Activated CD8-positive, alpha-beta memory T cell treated with anti-CD3 and anti-CD28 coated beads for 36 hours (primary cell): ENCODE data around the gene TMEM88. TPM values are rescaled to one million over a fixed set of nuclear protein-coding genes. Genes with fewer than 3 reads are reported as not detected.
"Not testable (repeated sequence)": the region's sequence is repeated elsewhere in the genome, so short reads cannot be mapped to it uniquely, and the experiment has no call there.

Experiments
- CTCF ChIA-PET: fragments of 350-600 bp; sonication (Branson Sonifier 250); formaldehyde crosslinking; loops from one replicate; lab custom pipeline; 2021; ENCODE audit warnings: antibody characterized with exemption; lab: Charles Lee
- POLR2A ChIA-PET: fragments of 350-600 bp; sonication (Branson Sonifier 250); formaldehyde crosslinking; loops from one replicate; lab custom pipeline; 2021; ENCODE audit warnings: antibody characterized with exemption; lab: Charles Lee
- total RNA-seq, 2 experiments: library from RNA; stranded (reverse); gene quantifications; one replicate each; pipeline ENCODE4 v1.2.3, GENCODE V29; 2021

Gene TMEM88
- total RNA-seq, 2 experiments from 2014 or later = 4.6 to 5.9 TPM

DNA sequence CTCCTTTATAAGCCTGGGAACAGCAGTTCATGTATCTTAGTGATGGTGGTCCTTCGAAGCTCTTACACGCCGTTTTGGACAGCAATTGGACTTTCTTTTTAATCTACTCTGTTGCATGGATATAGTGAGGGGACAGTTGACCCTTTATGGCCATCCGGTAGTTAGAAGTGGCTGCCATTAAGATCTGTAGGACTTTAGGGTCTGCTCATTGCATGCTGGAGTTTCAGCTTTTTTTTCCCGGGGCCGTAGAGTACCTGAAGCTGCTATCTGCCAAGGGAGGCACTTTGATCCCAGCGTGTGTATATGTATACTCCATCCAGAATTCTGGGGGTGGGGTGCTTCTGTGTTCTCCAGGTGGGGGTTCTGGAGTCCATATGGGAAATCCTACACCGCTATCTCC is 4.2 kb downstream of the TMEM88 start:
- ChIA-PET POLR2A (interaction anchor here (0.5 to 0.7 kb wide), 2 partner anchors 17 to 178 kb away, joined by 3 to 4 read pairs; no protein-coding TSS in a partner anchor), CTCF (interaction anchor here (1.0 to 1.5 kb wide), 4 partner anchors 36 to 198 kb away, joined by 3 to 6 read pairs (median 4); no protein-coding TSS in a partner anchor)

DNA sequence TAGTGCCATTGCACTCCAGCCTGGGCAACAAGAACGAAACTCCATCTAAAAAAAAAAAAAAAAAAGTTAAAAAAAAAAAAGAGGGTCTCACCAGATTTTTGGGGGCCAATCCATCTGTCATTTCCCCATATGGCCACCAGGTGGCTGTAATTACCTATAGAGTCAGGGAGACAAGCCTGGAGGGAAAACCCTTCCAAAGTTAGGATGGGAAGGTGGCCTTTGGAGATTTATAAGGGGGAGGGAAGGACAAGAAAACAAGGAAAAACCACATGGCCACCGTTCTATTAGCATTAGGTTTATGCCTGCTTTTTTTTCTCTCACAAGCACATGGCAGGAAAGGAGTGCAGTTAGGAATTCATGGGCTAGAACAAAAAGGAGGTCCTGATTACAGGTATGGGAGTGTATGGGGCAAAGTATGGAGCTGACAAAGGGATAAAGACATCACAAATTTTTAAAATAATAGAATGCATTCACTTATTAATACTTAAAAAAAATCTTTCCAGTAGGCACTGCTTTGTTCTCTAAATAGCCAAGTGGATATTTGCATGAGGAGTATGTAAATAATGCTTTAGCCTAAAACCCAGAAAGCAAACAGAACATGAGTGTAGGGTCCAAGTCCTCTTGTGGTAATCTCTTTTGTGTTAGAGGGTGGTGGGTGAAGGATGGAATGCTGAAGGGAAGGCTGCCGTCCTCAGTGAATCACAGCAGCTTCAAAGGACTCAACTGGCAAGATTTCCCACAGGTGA is 8.0 kb downstream of the TMEM88 start:
- POLR2A ChIA-PET = no interaction called here
- CTCF ChIA-PET = interaction anchor here (0.6 to 3.2 kb wide), 15 partner anchors 15 to 195 kb away, joined by 3 to 22 read pairs (median 4); partner anchors contain the start of genes CNTROB, KDM6B and TRAPPC1

DNA sequence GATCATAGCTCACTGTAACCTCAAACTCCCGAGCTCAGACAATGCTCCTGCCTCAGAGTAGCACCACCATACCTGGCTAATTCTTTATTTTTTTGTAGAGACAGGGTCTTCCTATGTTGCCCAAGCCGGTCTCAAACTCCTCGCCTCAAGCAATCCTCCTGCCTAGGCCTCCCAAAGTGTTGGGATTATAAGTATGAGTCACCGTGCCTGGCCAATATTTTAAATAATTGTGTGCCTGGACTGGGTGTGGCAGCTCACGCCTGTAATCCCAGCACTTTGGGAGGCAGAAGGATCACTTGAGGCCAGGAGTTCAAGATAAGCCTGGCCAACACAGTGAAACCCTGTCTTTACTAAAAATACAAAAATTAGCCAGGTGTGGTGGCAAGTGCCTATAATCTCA is 9.5 kb downstream of the TMEM88 start:
- POLR2A ChIA-PET = not testable (repeated sequence)
- CTCF ChIA-PET = interaction anchor here (0.9 to 3.5 kb wide), 7 partner anchors 21 to 255 kb away, joined by 3 to 22 read pairs (median 4); no protein-coding TSS in a partner anchor

- ChIA-PET CTCF (interaction anchor here (0.5 to 3.5 kb wide), 6 partner anchors 31 to 349 kb away, joined by 3 to 10 read pairs (median 4); partner anchors contain the start of genes KDM6B and RNF227), POLR2A (interaction anchor here (0.7 kb wide), 1 partner anchor 124 kb away, joined by 4 read pairs; no protein-coding TSS in a partner anchor)
Measured at GRCh38 chr17:7864995-7865650, 10.3 kb downstream of the TMEM88 start.

- CTCF ChIA-PET = interaction anchor here (0.6 to 2.3 kb wide), 3 partner anchors 15 to 121 kb away, joined by 3 to 8 read pairs (median 7); no protein-coding TSS in a partner anchor
- POLR2A ChIA-PET = no interaction called here
Measured at GRCh38 chr17:7867881-7868329, 13.0 kb downstream of the TMEM88 start.

DNA sequence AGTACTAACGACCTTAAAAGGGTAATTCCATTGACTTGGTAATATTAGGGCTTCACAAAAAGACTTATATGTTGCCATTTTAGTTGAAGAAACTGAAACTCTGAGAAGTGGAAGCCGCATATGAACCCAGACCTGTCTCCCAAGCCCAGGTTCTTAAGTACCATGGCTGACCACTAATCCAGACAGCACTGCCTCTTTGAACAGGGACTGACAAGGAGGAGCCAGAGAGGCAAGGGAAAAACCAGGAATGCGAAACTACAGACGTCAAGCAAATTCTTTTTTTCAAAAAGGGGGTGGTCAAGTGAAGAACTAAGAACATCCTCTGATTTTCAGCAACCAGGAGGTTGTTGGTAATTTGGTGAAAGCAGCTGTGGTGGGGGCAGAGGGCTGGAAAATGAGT is 18.2 kb downstream of the TMEM88 start:
- ChIA-PET CTCF (no interaction called here), POLR2A (no interaction called here)

DNA sequence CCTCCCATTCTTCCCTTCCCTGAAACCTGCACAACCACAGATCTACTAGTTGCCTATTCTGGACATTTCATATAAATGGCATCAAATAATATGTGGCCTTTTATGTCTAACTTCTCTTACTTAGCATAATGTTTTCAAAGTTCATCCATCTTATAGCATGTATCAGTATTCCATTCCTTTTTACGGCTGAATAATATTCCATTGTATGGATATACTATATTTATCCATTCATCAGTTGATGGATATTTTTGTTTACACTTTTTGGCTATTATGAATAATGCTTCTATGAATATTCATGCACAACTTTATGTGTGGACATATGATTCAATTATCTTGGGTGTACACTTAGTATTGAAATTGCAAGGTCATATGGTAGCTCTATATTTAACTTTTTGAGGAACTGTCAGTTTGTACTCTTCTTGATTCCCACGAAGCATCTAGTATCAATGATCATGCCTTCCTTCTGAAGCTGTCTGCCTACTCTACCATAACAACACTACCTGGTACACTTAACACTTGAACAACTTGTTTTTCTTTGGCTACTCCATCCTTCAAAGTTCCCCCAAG is 21.0 kb downstream of the TMEM88 start:
- ChIA-PET CTCF (interaction anchor here (1.5 kb wide), 1 partner anchor 19 kb away, joined by 3 read pairs; the partner anchor contains the start of gene NAA38), POLR2A (no interaction called here)

GRCh38 chr17:7878234-7878633 is 23.4 kb downstream of the TMEM88 start:
- POLR2A ChIA-PET = no interaction called here
- CTCF ChIA-PET = interaction anchor here (1.4 kb wide), 1 partner anchor 16 kb away, joined by 8 read pairs; no protein-coding TSS in a partner anchor

GRCh38 chr17:7880076-7880868 is 25.4 kb downstream of the TMEM88 start:
- POLR2A ChIA-PET = no interaction called here
- CTCF ChIA-PET = interaction anchor here (0.5 kb wide), 1 partner anchor 57 kb away, joined by 3 read pairs; no protein-coding TSS in a partner anchor

- CTCF ChIA-PET = no interaction called here
- POLR2A ChIA-PET = no interaction called here
Measured at GRCh38 chr17:7881276-7882054, 26.6 kb downstream of the TMEM88 start.

DNA sequence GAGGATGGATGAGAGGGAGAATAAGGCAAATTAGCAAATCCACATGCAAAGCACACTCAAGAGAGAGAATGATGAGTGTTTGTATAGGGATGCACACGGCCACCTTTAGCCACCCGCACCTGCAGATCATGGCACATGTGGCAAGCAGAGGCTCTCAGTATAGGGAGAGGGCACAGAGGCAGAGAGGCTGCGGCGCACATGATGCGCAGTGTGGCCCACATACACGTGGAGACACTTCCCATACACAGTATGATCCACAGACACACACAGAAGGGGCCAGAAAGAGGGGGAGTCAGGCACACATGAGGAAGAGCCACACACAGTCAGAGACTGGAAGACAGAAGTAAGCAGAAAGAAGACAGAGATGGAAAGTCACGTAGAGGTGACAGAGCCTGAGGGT is 27.2 kb downstream of the TMEM88 start:
- ChIA-PET CTCF (no interaction called here), POLR2A (no interaction called here)

DNA sequence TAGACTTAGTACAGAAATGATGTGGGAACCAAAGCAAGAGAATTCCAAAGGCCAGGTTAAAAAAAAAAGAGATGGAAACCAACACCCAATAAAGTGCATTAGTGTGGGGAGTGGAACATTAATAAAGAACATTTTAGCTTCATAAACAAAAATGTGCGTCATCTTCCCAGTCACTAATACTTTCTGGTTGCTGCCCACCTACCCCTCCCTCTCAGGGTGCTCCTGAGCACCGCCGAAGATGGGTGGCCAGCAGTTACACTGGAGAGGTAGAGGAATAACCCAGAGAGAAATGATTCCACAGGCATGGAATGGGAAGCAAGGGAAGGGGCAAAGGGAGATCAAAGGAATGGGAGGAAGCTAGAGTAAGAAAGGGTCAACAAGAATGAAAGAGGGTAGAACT is 27.8 kb downstream of the TMEM88 start:
- CTCF ChIA-PET = interaction anchor here (0.6 to 1.3 kb wide), 3 partner anchors 8 to 47 kb away, joined by 3 read pairs; no protein-coding TSS in a partner anchor
- POLR2A ChIA-PET = no interaction called here

- POLR2A ChIA-PET = interaction anchor here (0.5 to 0.6 kb wide), 2 partner anchors 42 to 48 kb away, joined by 3 read pairs; no protein-coding TSS in a partner anchor
- CTCF ChIA-PET = interaction anchor here (0.8 to 1.3 kb wide), 2 partner anchors 15 to 176 kb away, joined by 3 read pairs; no protein-coding TSS in a partner anchor
Measured at GRCh38 chr17:7883781-7884386, 29.0 kb downstream of the TMEM88 start.

GRCh38 chr17:7884581-7885366 is 29.9 kb downstream of the TMEM88 start:
- CTCF ChIA-PET = interaction anchor here (0.7 to 2.2 kb wide), 3 partner anchors 28 to 179 kb away, joined by 3 to 8 read pairs (median 3); partner anchors contain the start of genes CYB5D1 and NAA38
- POLR2A ChIA-PET = interaction anchor here (0.6 kb wide), 1 partner anchor 49 kb away, joined by 3 read pairs; no protein-coding TSS in a partner anchor

- POLR2A ChIA-PET = interaction anchor here (0.6 to 1.5 kb wide), 4 partner anchors 11 to 200 kb away, joined by 4 to 9 read pairs (median 6); partner anchors contain the start of genes CNTROB, TP53 and TRAPPC1
- CTCF ChIA-PET = interaction anchor here (0.7 to 2.2 kb wide), 7 partner anchors 22 to 198 kb away, joined by 3 to 8 read pairs (median 3); partner anchors contain the start of genes CYB5D1, NAA38, RNF227 and TP53
Measured at GRCh38 chr17:7885367-7886226, 30.7 kb downstream of the TMEM88 start.
